Measurements from ENCODE around the gene PANK1. TPM values are rescaled to one million over a fixed set of nuclear protein-coding genes. Genes with fewer than 3 reads are reported as not detected.

The PANK1 gene
- total and polyA plus RNA-seq, 4 donors: 27.5 to 36.1 (median 34.9) TPM

- WGBS (ENCODE audit: insufficient coverage): 25% methylated on average over 2 of the region's 6 CpGs
- H3K4me3 ChIP-seq (ENCODE audit: low read depth, low read length): peak overlapping the region; percentile 80
These were observed 715 bp upstream of the PANK1 start for GRCh38 chr10:89645742-89646172.

GRCh38 chr10:89644691-89644966 is 413 bp downstream of the PANK1 start:
- Histone ChIP-seq H3K4me1 (ENCODE audit: control insufficient read depth, insufficient read depth, low read length) (no peaks in the 10 kb centered on the region), H3K9me3 (ENCODE audit: control insufficient read depth, insufficient read depth, low read length) (no peaks in the 10 kb centered on the region), H3K36me3 (ENCODE audit: control insufficient read depth, insufficient read depth, low read length) (no peaks in the 10 kb centered on the region), H3K27ac (ENCODE audit: low read depth, low read length) (peak overlapping the region; percentile 95), H3K4me3 (ENCODE audit: low read depth, low read length) (peak overlapping the region; percentile 80), H3K27me3 (ENCODE audit: control insufficient read depth, insufficient read depth, low read length) (no peaks in the 10 kb centered on the region)
- peak in 1 of 6 donors; percentile 15 for DNase-seq (ENCODE audit: low read depth in 4 of 6, low spot score in 6 of 6)
- WGBS (ENCODE audit: insufficient coverage): under 1% methylated on average over 35 of the region's 35 CpGs

More at GRCh38 chr10:89645742-89646172, 715 bp upstream of the PANK1 start:
- DNase-seq (ENCODE audit: low read depth in 4 of 6, low spot score in 6 of 6): no peak
- Histone ChIP-seq H3K27me3 (ENCODE audit: control insufficient read depth, insufficient read depth, low read length) (no peaks in the 10 kb centered on the region), H3K9me3 (ENCODE audit: control insufficient read depth, insufficient read depth, low read length) (no peaks in the 10 kb centered on the region), H3K27ac (ENCODE audit: low read depth, low read length) (peak overlapping the region; percentile 95), H3K4me1 (ENCODE audit: control insufficient read depth, insufficient read depth, low read length) (no peaks in the 10 kb centered on the region), H3K36me3 (ENCODE audit: control insufficient read depth, insufficient read depth, low read length) (no peaks in the 10 kb centered on the region)

GRCh38 chr10:89643812-89644690 is 991 bp downstream of the PANK1 start:
- 0% methylated on average over 41 of the region's 49 CpGs for WGBS (ENCODE audit: insufficient coverage)
- Histone ChIP-seq H3K27me3 (ENCODE audit: control insufficient read depth, insufficient read depth, low read length) (no peaks in the 10 kb centered on the region), H3K36me3 (ENCODE audit: control insufficient read depth, insufficient read depth, low read length) (no peaks in the 10 kb centered on the region), H3K27ac (ENCODE audit: low read depth, low read length) (peak overlapping the region; percentile 95), H3K4me1 (ENCODE audit: control insufficient read depth, insufficient read depth, low read length) (no peaks in the 10 kb centered on the region), H3K9me3 (ENCODE audit: control insufficient read depth, insufficient read depth, low read length) (no peaks in the 10 kb centered on the region), H3K4me3 (ENCODE audit: low read depth, low read length) (peak overlapping the region; percentile 80)
- peak; percentile 89 to 99 (median 94) for DNase-seq (ENCODE audit: low read depth in 4 of 6, low spot score in 6 of 6)

- WGBS (ENCODE audit: insufficient coverage): 0% methylated on average over 1 of the region's 2 CpGs
- DNase-seq (ENCODE audit: low read depth in 4 of 6, low spot score in 6 of 6): no peak
- H3K9me3 ChIP-seq (ENCODE audit: control insufficient read depth, insufficient read depth, low read length): no peaks in the 10 kb centered on the region
- no peaks in the 10 kb centered on the region for H3K4me1 ChIP-seq (ENCODE audit: control insufficient read depth, insufficient read depth, low read length)
- no peaks in the 10 kb centered on the region for H3K36me3 ChIP-seq (ENCODE audit: control insufficient read depth, insufficient read depth, low read length)
- H3K27ac ChIP-seq (ENCODE audit: low read depth, low read length): peak overlapping the region; percentile 65
- H3K4me3 ChIP-seq (ENCODE audit: low read depth, low read length): peak overlapping the region; percentile 80
- H3K27me3 ChIP-seq (ENCODE audit: control insufficient read depth, insufficient read depth, low read length): no peaks in the 10 kb centered on the region
These were observed 1.6 kb downstream of the PANK1 start for GRCh38 chr10:89643431-89643811.

GRCh38 chr10:89642193-89642592 is 2.8 kb downstream of the PANK1 start:
- Histone ChIP-seq H3K4me3 (ENCODE audit: low read depth, low read length) (no peak overlapping the region), H3K36me3 (ENCODE audit: control insufficient read depth, insufficient read depth, low read length) (no peaks in the 10 kb centered on the region), H3K4me1 (ENCODE audit: control insufficient read depth, insufficient read depth, low read length) (no peaks in the 10 kb centered on the region), H3K27ac (ENCODE audit: low read depth, low read length) (no peak overlapping the region), H3K9me3 (ENCODE audit: control insufficient read depth, insufficient read depth, low read length) (no peaks in the 10 kb centered on the region), H3K27me3 (ENCODE audit: control insufficient read depth, insufficient read depth, low read length) (no peaks in the 10 kb centered on the region)
- no peak for DNase-seq (ENCODE audit: low read depth in 4 of 6, low spot score in 6 of 6)
- WGBS (ENCODE audit: insufficient coverage): no CpG with 5 or more reads among the region's 3 CpGs

- Histone ChIP-seq H3K36me3 (ENCODE audit: control insufficient read depth, insufficient read depth, low read length) (peaks cover 4% of the 10 kb centered on the region), H3K4me1 (ENCODE audit: control insufficient read depth, insufficient read depth, low read length) (no peaks in the 10 kb centered on the region), H3K4me3 (ENCODE audit: low read depth, low read length) (no peak overlapping the region), H3K9me3 (ENCODE audit: control insufficient read depth, insufficient read depth, low read length) (no peaks in the 10 kb centered on the region), H3K27me3 (ENCODE audit: control insufficient read depth, insufficient read depth, low read length) (no peaks in the 10 kb centered on the region), H3K27ac (ENCODE audit: low read depth, low read length) (no peak overlapping the region)
- WGBS (ENCODE audit: insufficient coverage): no CpG with 5 or more reads among the region's 1 CpG
- no peak for DNase-seq (ENCODE audit: low read depth in 4 of 6, low spot score in 6 of 6)
These were observed 4.8 kb downstream of the PANK1 start for GRCh38 chr10:89640241-89640640.

- no peaks in the 10 kb centered on the region for H3K9me3 ChIP-seq (ENCODE audit: control insufficient read depth, insufficient read depth, low read length)
- no peak for DNase-seq (ENCODE audit: low read depth in 4 of 6, low spot score in 6 of 6)
- H3K36me3 ChIP-seq (ENCODE audit: control insufficient read depth, insufficient read depth, low read length): peaks cover 4% of the 10 kb centered on the region
- no peaks in the 10 kb centered on the region for H3K4me1 ChIP-seq (ENCODE audit: control insufficient read depth, insufficient read depth, low read length)
- H3K27me3 ChIP-seq (ENCODE audit: control insufficient read depth, insufficient read depth, low read length): no peaks in the 10 kb centered on the region
- no peak overlapping the region for H3K4me3 ChIP-seq (ENCODE audit: low read depth, low read length)
- no peak overlapping the region for H3K27ac ChIP-seq (ENCODE audit: low read depth, low read length)
- WGBS (ENCODE audit: insufficient coverage): no CpG with 5 or more reads among the region's 2 CpGs
These were observed 5.7 kb downstream of the PANK1 start for GRCh38 chr10:89639326-89639725.

- no peaks in the 10 kb centered on the region for H3K27me3 ChIP-seq (ENCODE audit: control insufficient read depth, insufficient read depth, low read length)
- H3K36me3 ChIP-seq (ENCODE audit: control insufficient read depth, insufficient read depth, low read length): peaks cover 4% of the 10 kb centered on the region
- WGBS (ENCODE audit: insufficient coverage): 95% methylated on average over 4 of the region's 7 CpGs
- no peak for DNase-seq (ENCODE audit: low read depth in 4 of 6, low spot score in 6 of 6)
- H3K4me3 ChIP-seq (ENCODE audit: low read depth, low read length): no peak overlapping the region
- no peak overlapping the region for H3K27ac ChIP-seq (ENCODE audit: low read depth, low read length)
- H3K4me1 ChIP-seq (ENCODE audit: control insufficient read depth, insufficient read depth, low read length): no peaks in the 10 kb centered on the region
- no peaks in the 10 kb centered on the region for H3K9me3 ChIP-seq (ENCODE audit: control insufficient read depth, insufficient read depth, low read length)
These were observed 7.9 kb downstream of the PANK1 start for GRCh38 chr10:89637113-89637512.

- Histone ChIP-seq H3K4me3 (ENCODE audit: low read depth, low read length) (no peak overlapping the region), H3K36me3 (ENCODE audit: control insufficient read depth, insufficient read depth, low read length) (peaks cover 4% of the 10 kb centered on the region), H3K9me3 (ENCODE audit: control insufficient read depth, insufficient read depth, low read length) (no peaks in the 10 kb centered on the region), H3K27me3 (ENCODE audit: control insufficient read depth, insufficient read depth, low read length) (no peaks in the 10 kb centered on the region), H3K27ac (ENCODE audit: low read depth, low read length) (no peak overlapping the region), H3K4me1 (ENCODE audit: control insufficient read depth, insufficient read depth, low read length) (no peaks in the 10 kb centered on the region)
- WGBS (ENCODE audit: insufficient coverage): no CpG with 5 or more reads among the region's 2 CpGs
- DNase-seq (ENCODE audit: low read depth in 4 of 6, low spot score in 6 of 6): no peak
These were observed 10.4 kb downstream of the PANK1 start for GRCh38 chr10:89634637-89635036.

- H3K4me1 ChIP-seq (ENCODE audit: control insufficient read depth, insufficient read depth, low read length): no peaks in the 10 kb centered on the region
- peaks cover 4% of the 10 kb centered on the region for H3K36me3 ChIP-seq (ENCODE audit: control insufficient read depth, insufficient read depth, low read length)
- DNase-seq (ENCODE audit: low read depth in 4 of 6, low spot score in 6 of 6): no peak
- no peak overlapping the region for H3K27ac ChIP-seq (ENCODE audit: low read depth, low read length)
- no peak overlapping the region for H3K4me3 ChIP-seq (ENCODE audit: low read depth, low read length)
- no peaks in the 10 kb centered on the region for H3K27me3 ChIP-seq (ENCODE audit: control insufficient read depth, insufficient read depth, low read length)
- H3K9me3 ChIP-seq (ENCODE audit: control insufficient read depth, insufficient read depth, low read length): no peaks in the 10 kb centered on the region
These were observed 11.6 kb downstream of the PANK1 start for GRCh38 chr10:89633484-89633883.

Measured in spinal cord (tissue), 10 donors.